ENCODE data around the gene TLL2. TPM values are rescaled to one million over a fixed set of nuclear protein-coding genes. Genes with fewer than 3 reads are reported as not detected.
"Not testable (repeated sequence)": the region's sequence is repeated elsewhere in the genome, so short reads cannot be mapped to it uniquely, and the experiment has no call there.

Gene TLL2
- total RNA-seq (under 1 TPM; 0.12 to 0.36 TPM), polyA plus RNA-seq (not detected)
- long read RNA-seq, donor 1: 0 reads
- long read RNA-seq, donor 2: 0 reads

GRCh38 chr10:96513698-96514561, at the start of gene TLL2:
Gene TLL2 (minus strand): TSS chr10:96513926. CDS start chr10:96513685, 241 bp downstream.
- intact Hi-C loops (cut with DNase I): loop anchor here (5.0 kb wide), 3 partner anchors 68 to 142 kb away; no protein-coding TSS in a partner anchor
- H3K27ac ChIP-seq (ENCODE audit: low read depth in 1 of 2, low read length in 2 of 2): no peak within 1 kb of the TSS
- 1 to 2% methylated on average over 65 to 68 of the region's 68 CpGs for WGBS, 2 donors

GRCh38 chr10:96560966-96561887, 47.5 kb upstream of the TLL2 start:
- Histone ChIP-seq H3K9me3 (ENCODE audit: control insufficient read depth, low read length) (no peaks in the 10 kb centered on the region), H3K4me3 (ENCODE audit: low read length in 2 of 2) (no peak overlapping the region), H3K27me3 (ENCODE audit: control insufficient read depth in 1 of 2, insufficient read depth in 2 of 2, low read length in 1 of 2) (no peaks in the 10 kb centered on the region), H3K36me3 (ENCODE audit: control insufficient read depth in 1 of 2, insufficient read depth in 2 of 2, low read length in 1 of 2) (peaks cover 0 to 2% of the 10 kb centered on the region in 2 donors), H3K4me1 (ENCODE audit: control insufficient read depth in 1 of 2, insufficient read depth in 2 of 2, low read length in 2 of 2) (peaks cover 1 to 3% of the 10 kb centered on the region in 2 donors), H3K27ac (ENCODE audit: low read depth in 1 of 2, low read length in 2 of 2) (no peak overlapping the region)
- DNase-seq (no peak), ATAC-seq (ENCODE audit: low FRiP score) (no peak)
- intact Hi-C loops (cut with DNase I): no loop called here
- WGBS, 2 donors: 90% methylated on average over 3 of the region's 3 CpGs

More at GRCh38 chr10:96513698-96514561, at the start of gene TLL2:
- Histone ChIP-seq H3K9me3 (ENCODE audit: control insufficient read depth, low read length) (no peaks in the 10 kb centered on the region), H3K4me3 (ENCODE audit: low read length in 2 of 2) (peak within 1 kb of the TSS; percentile 2 to 30), H3K27me3 (ENCODE audit: control insufficient read depth in 1 of 2, insufficient read depth in 2 of 2, low read length in 1 of 2) (no peaks in the 10 kb centered on the region), H3K36me3 (ENCODE audit: control insufficient read depth in 1 of 2, insufficient read depth in 2 of 2, low read length in 1 of 2) (no peaks in the 10 kb centered on the region), H3K4me1 (ENCODE audit: control insufficient read depth in 1 of 2, insufficient read depth in 2 of 2, low read length in 2 of 2) (no peaks in the 10 kb centered on the region)
- peak; percentile 95 for ATAC-seq (ENCODE audit: low FRiP score)
- DNase-seq: peak; percentile 87 to 94

- intact Hi-C loops (cut with DNase I): no loop called here
- Histone ChIP-seq H3K36me3 (ENCODE audit: control insufficient read depth in 1 of 2, insufficient read depth in 2 of 2, low read length in 1 of 2) (peaks cover 0 to 2% of the 10 kb centered on the region in 2 donors), H3K27ac (ENCODE audit: low read depth in 1 of 2, low read length in 2 of 2) (no peak overlapping the region), H3K9me3 (ENCODE audit: control insufficient read depth, low read length) (no peaks in the 10 kb centered on the region), H3K27me3 (ENCODE audit: control insufficient read depth in 1 of 2, insufficient read depth in 2 of 2, low read length in 1 of 2) (no peaks in the 10 kb centered on the region), H3K4me1 (ENCODE audit: control insufficient read depth in 1 of 2, insufficient read depth in 2 of 2, low read length in 2 of 2) (peaks cover 1 to 3% of the 10 kb centered on the region in 2 donors), H3K4me3 (ENCODE audit: low read length in 2 of 2) (no peak overlapping the region)
- ATAC-seq (ENCODE audit: low FRiP score) (no peak), DNase-seq (no peak)
- 93 to 96% methylated on average over 2 of the region's 2 CpGs for WGBS, 2 donors
These were observed 46.8 kb upstream of the TLL2 start for GRCh38 chr10:96560489-96560888.

DNA sequence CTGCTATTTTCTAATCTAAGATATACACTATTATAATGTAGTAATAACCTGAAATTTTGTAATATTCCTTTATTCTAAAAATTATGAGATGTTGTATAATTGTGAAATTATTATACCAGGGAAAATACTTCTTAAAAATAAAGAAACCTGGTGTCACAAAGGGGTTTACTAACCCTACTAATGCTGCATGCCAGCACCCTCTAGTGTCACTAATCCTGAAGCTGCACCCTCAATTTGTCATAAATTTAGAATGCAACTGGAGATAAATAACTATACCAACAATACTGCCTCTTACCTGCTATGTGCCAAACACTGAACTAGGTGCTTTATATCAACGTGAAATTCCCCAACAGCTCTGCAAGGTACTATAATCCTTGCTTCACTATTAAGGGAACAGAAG, 42.3 kb upstream of the TLL2 start:
- no peak for DNase-seq
- Histone ChIP-seq H3K4me3 (ENCODE audit: low read length in 2 of 2) (no peak overlapping the region), H3K27me3 (ENCODE audit: control insufficient read depth in 1 of 2, insufficient read depth in 2 of 2, low read length in 1 of 2) (no peaks in the 10 kb centered on the region), H3K36me3 (ENCODE audit: control insufficient read depth in 1 of 2, insufficient read depth in 2 of 2, low read length in 1 of 2) (peaks cover 0 to 2% of the 10 kb centered on the region in 2 donors), H3K9me3 (ENCODE audit: control insufficient read depth, low read length) (no peaks in the 10 kb centered on the region), H3K27ac (ENCODE audit: low read depth in 1 of 2, low read length in 2 of 2) (no peak overlapping the region), H3K4me1 (ENCODE audit: control insufficient read depth in 1 of 2, insufficient read depth in 2 of 2, low read length in 2 of 2) (peaks cover 0 to 3% of the 10 kb centered on the region in 2 donors)
- intact Hi-C loops (cut with DNase I): no loop called here
- 67 to 68% methylated on average over 1 of the region's 1 CpG for WGBS, 2 donors
- ATAC-seq (ENCODE audit: low FRiP score): no peak

- peaks cover 0 to 2% of the 10 kb centered on the region in 2 donors for H3K36me3 ChIP-seq (ENCODE audit: control insufficient read depth in 1 of 2, insufficient read depth in 2 of 2, low read length in 1 of 2)
- H3K4me1 ChIP-seq (ENCODE audit: control insufficient read depth in 1 of 2, insufficient read depth in 2 of 2, low read length in 2 of 2): peaks cover 0 to 3% of the 10 kb centered on the region in 2 donors
- 91 to 93% methylated on average over 3 of the region's 3 CpGs for WGBS, 2 donors
- ATAC-seq (ENCODE audit: low FRiP score) (no peak), DNase-seq (no peak)
- no peaks in the 10 kb centered on the region for H3K9me3 ChIP-seq (ENCODE audit: control insufficient read depth, low read length)
- H3K4me3 ChIP-seq (ENCODE audit: low read length in 2 of 2): no peak overlapping the region
- H3K27ac ChIP-seq (ENCODE audit: low read depth in 1 of 2, low read length in 2 of 2): no peak overlapping the region
- intact Hi-C loops (cut with DNase I): no loop called here
- no peaks in the 10 kb centered on the region for H3K27me3 ChIP-seq (ENCODE audit: control insufficient read depth in 1 of 2, insufficient read depth in 2 of 2, low read length in 1 of 2)
These were observed 41.6 kb upstream of the TLL2 start for GRCh38 chr10:96555330-96555729.

- Histone ChIP-seq H3K4me3 (ENCODE audit: low read length in 2 of 2) (no peak overlapping the region), H3K27me3 (ENCODE audit: control insufficient read depth in 1 of 2, insufficient read depth in 2 of 2, low read length in 1 of 2) (no peaks in the 10 kb centered on the region), H3K36me3 (ENCODE audit: control insufficient read depth in 1 of 2, insufficient read depth in 2 of 2, low read length in 1 of 2) (peaks cover 3 to 4% of the 10 kb centered on the region in 2 donors), H3K4me1 (ENCODE audit: control insufficient read depth in 1 of 2, insufficient read depth in 2 of 2, low read length in 2 of 2) (no peaks in the 10 kb centered on the region), H3K9me3 (ENCODE audit: control insufficient read depth, low read length) (no peaks in the 10 kb centered on the region), H3K27ac (ENCODE audit: low read depth in 1 of 2, low read length in 2 of 2) (no peak overlapping the region)
- intact Hi-C loops (cut with DNase I): no loop called here
- DNase-seq (peak; percentile 58 to 78), ATAC-seq (ENCODE audit: low FRiP score) (no peak)
- WGBS, 2 donors: 57 to 66% methylated on average over 5 of the region's 5 CpGs
These were observed 34.9 kb upstream of the TLL2 start for GRCh38 chr10:96548589-96548988.

GRCh38 chr10:96545558-96545957, 31.8 kb upstream of the TLL2 start:
- H3K4me3 ChIP-seq (ENCODE audit: low read length in 2 of 2); intact Hi-C loops (cut with DNase I); H3K9me3 ChIP-seq (ENCODE audit: control insufficient read depth, low read length); ATAC-seq (ENCODE audit: low FRiP score); H3K27me3 ChIP-seq (ENCODE audit: control insufficient read depth in 1 of 2, insufficient read depth in 2 of 2, low read length in 1 of 2); H3K27ac ChIP-seq (ENCODE audit: low read depth in 1 of 2, low read length in 2 of 2); H3K36me3 ChIP-seq (ENCODE audit: control insufficient read depth in 1 of 2, insufficient read depth in 2 of 2, low read length in 1 of 2); DNase-seq; H3K4me1 ChIP-seq (ENCODE audit: control insufficient read depth in 1 of 2, insufficient read depth in 2 of 2, low read length in 2 of 2): not testable (repeated sequence)
- 91 to 92% methylated on average over 10 of the region's 10 CpGs for WGBS, 2 donors

- Histone ChIP-seq H3K27ac (ENCODE audit: low read depth in 1 of 2, low read length in 2 of 2) (no peak overlapping the region), H3K9me3 (ENCODE audit: control insufficient read depth, low read length) (no peaks in the 10 kb centered on the region), H3K4me1 (ENCODE audit: control insufficient read depth in 1 of 2, insufficient read depth in 2 of 2, low read length in 2 of 2) (no peaks in the 10 kb centered on the region), H3K36me3 (ENCODE audit: control insufficient read depth in 1 of 2, insufficient read depth in 2 of 2, low read length in 1 of 2) (peaks cover 0 to 2% of the 10 kb centered on the region in 2 donors), H3K27me3 (ENCODE audit: control insufficient read depth in 1 of 2, insufficient read depth in 2 of 2, low read length in 1 of 2) (no peaks in the 10 kb centered on the region), H3K4me3 (ENCODE audit: low read length in 2 of 2) (no peak overlapping the region)
- no peak for ATAC-seq (ENCODE audit: low FRiP score)
- intact Hi-C loops (cut with DNase I): no loop called here
- 94 to 97% methylated on average over 2 of the region's 2 CpGs for WGBS, 2 donors
- no peak for DNase-seq
These were observed 28.2 kb upstream of the TLL2 start for GRCh38 chr10:96541921-96542320.
